GM12801 (cell line): ENCODE measurements around the gene LRRC7.

ENCODE experiments used
- CTCF ChIP-seq: IDR thresholded peaks from one replicate; pipeline ENCODE4 v1.5.1; 2011; ENCODE audit warnings: control low read depth; ENCODE audit not compliant: insufficient read length; ENCODE audit errors: extremely low read depth

The LRRC7 gene

GRCh38 chr1:69845655-69846054 is 277.9 kb downstream of the LRRC7 start:
- no peak for TF ChIP-seq CTCF

GRCh38 chr1:69846267-69846666 is 278.5 kb downstream of the LRRC7 start:
- TF ChIP-seq CTCF, result no peak

GRCh38 chr1:69847670-69848069 is 279.9 kb downstream of the LRRC7 start:
- no peak for TF ChIP-seq CTCF

GRCh38 chr1:69852151-69852550 is 284.4 kb downstream of the LRRC7 start:
- no peak for TF ChIP-seq CTCF

- TF ChIP-seq CTCF, result no peak
These were observed 285.0 kb downstream of the LRRC7 start for GRCh38 chr1:69852706-69853105.

GRCh38 chr1:69858534-69858933 is 290.8 kb downstream of the LRRC7 start:
- no peak for TF ChIP-seq CTCF

GRCh38 chr1:69861641-69862040 is 293.9 kb downstream of the LRRC7 start:
- TF ChIP-seq CTCF, result no peak

- TF ChIP-seq CTCF, result no peak
These were observed 295.2 kb downstream of the LRRC7 start for GRCh38 chr1:69862906-69863305.
